Peyer's patch (tissue), 4 donors: Measurements from ENCODE around the gene PTCD2. TPM values are rescaled to one million over a fixed set of nuclear protein-coding genes. Genes with fewer than 3 reads are reported as not detected.
"Not testable (repeated sequence)": the region's sequence is repeated elsewhere in the genome, so short reads cannot be mapped to it uniquely, and the experiment has no call there.

ENCODE experiments used
- DNase-seq, 3 donors: peaks; one replicate each; pipeline ENCODE4 v3.0.0-alpha.2; 2017 to 2019
- H3K27ac ChIP-seq, 4 donors: fragments of 200-600 bp; sonication (generic); one replicate each; pipeline ENCODE4 v1.5.1; 2016 to 2019
- H3K27me3 ChIP-seq, 2 donors: fragments of 200-600 bp; sonication (generic); one replicate each; pipeline ENCODE4 v1.5.1; 2019
- H3K36me3 ChIP-seq, 3 donors: fragments of 200-600 bp; sonication (generic); one replicate each; pipeline ENCODE4 v1.5.1; 2016 to 2019
- H3K4me1 ChIP-seq, 4 donors: fragments of 200-600 bp; sonication (generic); one replicate each; pipeline ENCODE4 v1.5.1; 2016 to 2019
- H3K4me3 ChIP-seq, 4 donors: fragments of 200-600 bp; sonication (generic); 1 replicate in 3 of 4; 2 replicates in 1 of 4; pipeline ENCODE4 v1.5.1; 2016 to 2019; ENCODE audit warnings: mild to moderate bottlenecking in 1 of 4
- H3K9me3 ChIP-seq, 4 donors: fragments of 200-600 bp; sonication (generic); one replicate each; pipeline ENCODE4 v1.5.1; 2016 to 2019; ENCODE audit warnings: mild to moderate bottlenecking in 1 of 4
- CTCF ChIP-seq, 6 experiments: fragments of 450-650 bp in 4 of 6; fragments of 200-600 bp in 2 of 6; sonication (generic) in 1 of 6; IDR thresholded peaks; one replicate each; pipeline ENCODE4 v1.5.1; 2017 to 2019; ENCODE audit warnings: antibody characterized with exemption in 6 of 6, mild to moderate bottlenecking in 3 of 6, moderate library complexity in 1 of 6
- POLR2A ChIP-seq, 2 donors: fragments of 450-650 bp; IDR thresholded peaks; one replicate each; pipeline ENCODE4 v1.5.1; 2017; ENCODE audit warnings: antibody characterized with exemption in 2 of 2, mild to moderate bottlenecking in 2 of 2, moderate library complexity in 2 of 2
- total RNA-seq, 4 donors: library from RNA; depleted of rRNA; stranded (reverse); fragments of >200 nt; gene quantifications; one replicate each; pipeline ENCODE4 v1.1.0, GENCODE V29; 2016

The PTCD2 gene
- total RNA-seq, 4 donors from 2014 or later = 4.0 to 13.2 (median 8.7) TPM

- TF ChIP-seq CTCF (IDR thresholded peaks at IDR 0.05) = no peak
- TF ChIP-seq POLR2A (IDR thresholded peaks at IDR 0.05) = no peak
- no peaks in the 10 kb centered on the region for H3K9me3 ChIP-seq
- no peak overlapping the region for H3K4me3 ChIP-seq
- DNase-seq = no peak
- no peaks in the 10 kb centered on the region for H3K4me1 ChIP-seq
- no peak overlapping the region for H3K27ac ChIP-seq
- no peaks in the 10 kb centered on the region for H3K27me3 ChIP-seq
- H3K36me3 ChIP-seq = no peaks in the 10 kb centered on the region
Observed at GRCh38 chr5:72291601-72292000, 28.6 kb upstream of the PTCD2 start.

- no peaks in the 10 kb centered on the region for H3K36me3 ChIP-seq
- no peaks in the 10 kb centered on the region for H3K4me1 ChIP-seq
- TF ChIP-seq POLR2A (IDR thresholded peaks at IDR 0.05) = no peak
- no peak for TF ChIP-seq CTCF (IDR thresholded peaks at IDR 0.05)
- DNase-seq = no peak
- H3K27ac ChIP-seq = no peak overlapping the region
- no peaks in the 10 kb centered on the region for H3K27me3 ChIP-seq
- H3K4me3 ChIP-seq = no peak overlapping the region
- no peaks in the 10 kb centered on the region for H3K9me3 ChIP-seq
Observed at GRCh38 chr5:72292411-72292810, 27.8 kb upstream of the PTCD2 start.

- no peaks in the 10 kb centered on the region for H3K9me3 ChIP-seq
- TF ChIP-seq CTCF (IDR thresholded peaks at IDR 0.05) = no peak
- no peak for TF ChIP-seq POLR2A (IDR thresholded peaks at IDR 0.05)
- no peak overlapping the region for H3K27ac ChIP-seq
- no peak for DNase-seq
- H3K27me3 ChIP-seq = no peaks in the 10 kb centered on the region
- no peak overlapping the region for H3K4me3 ChIP-seq
- no peaks in the 10 kb centered on the region for H3K36me3 ChIP-seq
- H3K4me1 ChIP-seq = no peaks in the 10 kb centered on the region
Observed at GRCh38 chr5:72293495-72294055, 26.6 kb upstream of the PTCD2 start.

GRCh38 chr5:72294473-72294872 lies 25.7 kb upstream of the PTCD2 start:
- Histone ChIP-seq H3K27me3 (no peaks in the 10 kb centered on the region), H3K27ac (no peak overlapping the region), H3K36me3 (no peaks in the 10 kb centered on the region), H3K9me3 (no peaks in the 10 kb centered on the region), H3K4me3 (no peak overlapping the region), H3K4me1 (no peaks in the 10 kb centered on the region)
- TF ChIP-seq CTCF (IDR thresholded peaks at IDR 0.05) (no peak), POLR2A (IDR thresholded peaks at IDR 0.05) (no peak)
- DNase-seq = no peak

GRCh38 chr5:72295539-72295938 lies 24.6 kb upstream of the PTCD2 start:
- TF ChIP-seq CTCF (IDR thresholded peaks at IDR 0.05) = no peak
- no peak for TF ChIP-seq POLR2A (IDR thresholded peaks at IDR 0.05)
- Histone ChIP-seq H3K36me3 (no peaks in the 10 kb centered on the region), H3K27me3 (no peaks in the 10 kb centered on the region), H3K4me1 (no peaks in the 10 kb centered on the region), H3K9me3 (no peaks in the 10 kb centered on the region), H3K27ac (no peak overlapping the region), H3K4me3 (no peak overlapping the region)
- DNase-seq = no peak

- no peak for DNase-seq
- no peaks in the 10 kb centered on the region for H3K4me1 ChIP-seq
- no peak overlapping the region for H3K4me3 ChIP-seq
- no peaks in the 10 kb centered on the region for H3K9me3 ChIP-seq
- no peaks in the 10 kb centered on the region for H3K27me3 ChIP-seq
- no peaks in the 10 kb centered on the region for H3K36me3 ChIP-seq
- TF ChIP-seq POLR2A (IDR thresholded peaks at IDR 0.05) (no peak), CTCF (IDR thresholded peaks at IDR 0.05) (no peak)
- H3K27ac ChIP-seq = no peak overlapping the region
Observed at GRCh38 chr5:72296256-72296655, 23.9 kb upstream of the PTCD2 start.

- H3K36me3 ChIP-seq, H3K27me3 ChIP-seq, H3K4me1 ChIP-seq, DNase-seq, H3K9me3 ChIP-seq, H3K27ac ChIP-seq, H3K4me3 ChIP-seq: not testable (repeated sequence)
Observed at GRCh38 chr5:72298136-72298535, 22.0 kb upstream of the PTCD2 start.
